Stomach (tissue), 9 donors: Measurements from ENCODE around the gene RHBDL3. TPM values are rescaled to one million over a fixed set of nuclear protein-coding genes. Genes with fewer than 3 reads are reported as not detected.

ENCODE experiments used
- DNase-seq, 2 donors: peaks; one replicate each; pipeline versions ENCODE4 v3.0.0 to v3.0.0-alpha.2; 2013 to 2019
- H3K27ac ChIP-seq, 5 donors: fragments of 200-600 bp in 4 of 5; sonication (generic) in 4 of 5; one replicate each; pipeline ENCODE4 v1.5.1; 2013 to 2019; ENCODE audit warnings: mild to moderate bottlenecking in 1 of 5, moderate library complexity in 1 of 5
- H3K27me3 ChIP-seq, 3 donors: fragments of 200-600 bp; sonication (generic); one replicate each; pipeline ENCODE4 v1.5.1; 2017 to 2019; ENCODE audit warnings: mixed run types in 1 of 3
- H3K36me3 ChIP-seq, 4 donors: fragments of 200-600 bp; sonication (generic); 1 replicate in 3 of 4; 2 replicates in 1 of 4; pipeline ENCODE4 v1.5.1; 2016 to 2019
- H3K4me1 ChIP-seq, 4 donors: fragments of 200-600 bp; sonication (generic); one replicate each; pipeline ENCODE4 v1.5.1; 2016 to 2019
- H3K4me3 ChIP-seq, 4 donors: fragments of 200-600 bp; sonication (generic) in 3 of 4; one replicate each; pipeline ENCODE4 v1.5.1; 2016 to 2019; ENCODE audit warnings: mild to moderate bottlenecking in 1 of 4
- H3K9me3 ChIP-seq, 4 donors: fragments of 200-600 bp; sonication (generic); one replicate each; pipeline ENCODE4 v1.5.1; 2016 to 2019
- CTCF ChIP-seq, 7 experiments: fragments of 450-650 bp in 4 of 7; fragments of 200-600 bp in 3 of 7; sonication (generic) in 3 of 7; IDR thresholded peaks; one replicate each; pipeline ENCODE4 v1.5.1; 2016 to 2019; ENCODE audit warnings: antibody characterized with exemption in 7 of 7, control low read depth in 2 of 7, mild to moderate bottlenecking in 1 of 7
- EP300 ChIP-seq: sonication (generic); formaldehyde crosslinking; IDR thresholded peaks from one replicate; pipeline ENCODE4 v1.6.1; 2017; ENCODE audit warnings: antibody characterized with exemption
- POLR2A ChIP-seq, 4 donors: fragments of 450-650 bp; IDR thresholded peaks; one replicate each; pipeline ENCODE4 v1.6.1; 2016; ENCODE audit warnings: antibody characterized with exemption in 4 of 4, control low read depth in 2 of 4, mild to moderate bottlenecking in 1 of 4, moderate library complexity in 1 of 4
- POLR2AphosphoS5 ChIP-seq, 3 donors: sonication (generic); formaldehyde crosslinking; IDR thresholded peaks; one replicate each; pipeline ENCODE4 v1.6.1; 2016; ENCODE audit warnings: antibody characterized with exemption in 3 of 3
- WGBS, 5 donors: extraction: QIAGEN DNeasy Blood & Tissue Kit in 3 of 5; methylation state at CpG; one replicate each; pipeline versions ENCODE4 v1.1.5 to v1.1.7; 2013 to 2018; 5-methylcytosine and 5-hydroxymethylcytosine counted together
- intact Hi-C: fragments of 100-400 bp; cut with DNase I; formaldehyde crosslinking; loops from one replicate; pipeline ENCODE4 v1.15.1; 2023; ENCODE audit warnings: low total_unique reads
- polyA plus RNA-seq, 3 donors: library from polyadenylated mRNA; stranded (reverse); fragments of 200-250 nt; gene quantifications; one replicate each; pipeline ENCODE4 v1.2.3, GENCODE V29; 2013
- total RNA-seq, 5 donors: library from RNA; depleted of rRNA; stranded (reverse); fragments of >200 nt; gene quantifications; one replicate each; pipeline versions ENCODE4 v1.1.0 to v1.2.3, GENCODE V29; 2014 to 2016
- donor health status: healthy with polysubstance abuse.
- donor health status: Bipolar disorder and iron deficiency.
- donor health status: healthy.

RHBDL3 gene
- total and polyA plus RNA-seq, 8 donors, result 0.31 to 15.2 (median 1.8) TPM; not detected in 2

- Histone ChIP-seq H3K9me3 (no peaks in the 10 kb centered on the region), H3K4me1 (peaks cover 0 to 13% (median 4%) of the 10 kb centered on the region in 4 donors), H3K27me3 (no peaks in the 10 kb centered on the region), H3K4me3 (no peak overlapping the region), H3K27ac (no peak overlapping the region), H3K36me3 (no peaks in the 10 kb centered on the region)
- WGBS, 5 donors, result 75 to 83% (median 79%) methylated on average over 10 of the region's 10 CpGs
- DNase-seq, result no peak
- intact Hi-C loops, result no loop called here
- TF ChIP-seq CTCF (IDR thresholded peaks at IDR 0.05), result no peak
- TF ChIP-seq EP300, result no peak
- TF ChIP-seq POLR2AphosphoS5 (IDR thresholded peaks at IDR 0.05), result no peak
- no peak for TF ChIP-seq POLR2A (IDR thresholded peaks at IDR 0.05)
These were observed 37.4 kb downstream of the RHBDL3 start for GRCh38 chr17:32302860-32303649.

DNA sequence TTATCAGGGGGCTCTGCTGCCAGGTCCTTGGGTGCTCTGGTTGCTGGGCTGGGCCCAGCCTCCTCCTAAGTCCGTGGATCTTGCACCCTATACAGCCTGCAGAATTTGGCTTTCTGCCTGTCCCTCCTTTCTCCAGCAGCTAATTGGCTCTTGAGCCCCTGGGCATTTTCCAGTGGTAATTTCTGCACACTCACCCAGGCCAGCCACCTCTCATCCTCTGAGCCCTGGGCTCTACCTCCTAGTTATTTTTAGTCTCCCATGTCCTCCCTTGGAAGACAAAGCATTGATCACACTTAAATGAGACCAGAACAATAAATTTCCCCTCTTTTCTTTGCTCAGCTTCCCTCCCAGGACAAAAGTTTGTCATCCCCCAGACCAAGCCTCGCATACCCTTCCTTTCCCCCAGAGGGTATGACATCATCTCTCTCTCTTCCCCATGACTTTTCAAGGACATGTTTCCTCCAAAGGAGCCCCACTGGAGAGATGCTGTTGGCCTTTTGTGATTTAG is 38.2 kb downstream of the RHBDL3 start:
- intact Hi-C loops, result no loop called here
- H3K4me3 ChIP-seq, result no peak overlapping the region
- 59 to 66% (median 62%) methylated on average over 2 of the region's 2 CpGs for WGBS, 5 donors
- no peak for DNase-seq
- H3K4me1 ChIP-seq, result peaks cover 0 to 8% (median 2%) of the 10 kb centered on the region in 4 donors
- H3K9me3 ChIP-seq, result no peaks in the 10 kb centered on the region
- TF ChIP-seq EP300, result no peak
- no peak for TF ChIP-seq POLR2A (IDR thresholded peaks at IDR 0.05)
- no peak for TF ChIP-seq CTCF (IDR thresholded peaks at IDR 0.05)
- no peak for TF ChIP-seq POLR2AphosphoS5 (IDR thresholded peaks at IDR 0.05)
- H3K27ac ChIP-seq, result no peak overlapping the region
- H3K36me3 ChIP-seq, result no peaks in the 10 kb centered on the region
- no peaks in the 10 kb centered on the region for H3K27me3 ChIP-seq

- Histone ChIP-seq H3K27ac (no peak overlapping the region), H3K4me3 (no peak overlapping the region), H3K36me3 (no peaks in the 10 kb centered on the region), H3K9me3 (no peaks in the 10 kb centered on the region), H3K27me3 (no peaks in the 10 kb centered on the region), H3K4me1 (peaks cover 0 to 7% (median 2%) of the 10 kb centered on the region in 4 donors)
- TF ChIP-seq CTCF (IDR thresholded peaks at IDR 0.05) (no peak), POLR2A (IDR thresholded peaks at IDR 0.05) (no peak), POLR2AphosphoS5 (IDR thresholded peaks at IDR 0.05) (no peak), EP300 (no peak)
- DNase-seq, result no peak
- intact Hi-C loops, result no loop called here
- WGBS, 5 donors, result 77 to 93% (median 81%) methylated on average over 9 of the region's 9 CpGs
These were observed 39.4 kb downstream of the RHBDL3 start for GRCh38 chr17:32305049-32305448.

- intact Hi-C loops, result no loop called here
- WGBS, 5 donors, result 46 to 66% (median 54%) methylated on average over 4 of the region's 4 CpGs
- Histone ChIP-seq H3K27ac (no peak overlapping the region), H3K27me3 (no peaks in the 10 kb centered on the region), H3K4me1 (peaks cover 0 to 14% (median 5%) of the 10 kb centered on the region in 4 donors), H3K9me3 (no peaks in the 10 kb centered on the region), H3K36me3 (no peaks in the 10 kb centered on the region), H3K4me3 (no peak overlapping the region)
- DNase-seq, result no peak
- no peak for TF ChIP-seq POLR2A (IDR thresholded peaks at IDR 0.05)
- no peak for TF ChIP-seq EP300
- no peak for TF ChIP-seq POLR2AphosphoS5 (IDR thresholded peaks at IDR 0.05)
- no peak for TF ChIP-seq CTCF (IDR thresholded peaks at IDR 0.05)
These were observed 42.0 kb downstream of the RHBDL3 start for GRCh38 chr17:32307658-32308057.
